GM23338 (cell line): ENCODE data around the gene MGAT3.

Experiments used
- CREB1 ChIP-seq: fragments of 250-450 bp; sonication (Bioruptor Pico); IDR thresholded peaks from 2 replicates; pipeline ENCODE4 v1.5.0; 2020; ENCODE audit warnings: low read depth, mild to moderate bottlenecking, moderate library complexity
- EZH2 ChIP-seq: fragments of 200-600 bp; sonication (generic); IDR thresholded peaks from one replicate; pipeline ENCODE4 v1.8.0; 2017; ENCODE audit warnings: antibody characterized with exemption, mild to moderate bottlenecking, low read depth; ENCODE audit not compliant: unreplicated experiment
- EZH2phosphoT487 ChIP-seq: fragments of 200-600 bp; sonication (generic); IDR thresholded peaks from one replicate; pipeline ENCODE4 v1.8.1; 2018; ENCODE audit warnings: antibody characterized with exemption; ENCODE audit not compliant: unreplicated experiment
- JUNB ChIP-seq: IDR thresholded peaks from one replicate; pipeline ENCODE4 v1.6.1; 2016; ENCODE audit warnings: antibody characterized with exemption; ENCODE audit not compliant: unreplicated experiment
- NANOG ChIP-seq: IDR thresholded peaks from 2 replicates; pipeline ENCODE4 v1.6.1; 2016; ENCODE audit warnings: antibody characterized with exemption, borderline replicate concordance
- POLR2AphosphoS5 ChIP-seq: IDR thresholded peaks from 2 replicates; pipeline ENCODE4 v1.6.1; 2016; ENCODE audit warnings: antibody characterized with exemption, low read depth
- STAT1 ChIP-seq: IDR thresholded peaks from one replicate; pipeline ENCODE4 v1.6.1; 2016; ENCODE audit warnings: antibody characterized with exemption; ENCODE audit not compliant: unreplicated experiment
- ZNF114 ChIP-seq: fragments of 250-450 bp; sonication (Bioruptor Pico); IDR thresholded peaks from 2 replicates; pipeline ENCODE4 v1.5.0; 2020; ENCODE audit warnings: mild to moderate bottlenecking, moderate library complexity
- ZNF331 ChIP-seq: fragments of 250-450 bp; sonication (Bioruptor Pico); IDR thresholded peaks from 2 replicates; pipeline ENCODE4 v1.5.0; 2020; ENCODE audit warnings: low read depth, mild to moderate bottlenecking, moderate library complexity
- TF ChIP-seq, protein P1 (sequence below), 2 experiments: fragments of 200-600 bp in 1 of 2; sonication (generic) in 1 of 2; conservative IDR thresholded peaks; 2 replicates each; pipeline versions ENCODE4 v1.5.1 to v1.6.1; 2016 to 2017; ENCODE audit warnings: antibody characterized with exemption in 2 of 2, low read depth in 2 of 2, mild to moderate bottlenecking in 2 of 2, moderate library complexity in 1 of 2
- TF ChIP-seq, protein P2 (sequence below): IDR thresholded peaks from one replicate; pipeline ENCODE4 v1.6.1; 2018; ENCODE audit warnings: antibody characterized with exemption; ENCODE audit not compliant: unreplicated experiment
- TF ChIP-seq, protein P3 (sequence below): fragments of 250-450 bp; sonication (Bioruptor Pico); IDR thresholded peaks from 2 replicates; pipeline ENCODE4 v1.5.0; 2020; ENCODE audit warnings: mild to moderate bottlenecking, moderate library complexity
- TF ChIP-seq, protein P4 (sequence below): IDR thresholded peaks from 2 replicates; pipeline ENCODE4 v1.6.1; 2016; ENCODE audit warnings: antibody characterized with exemption

DNA sequence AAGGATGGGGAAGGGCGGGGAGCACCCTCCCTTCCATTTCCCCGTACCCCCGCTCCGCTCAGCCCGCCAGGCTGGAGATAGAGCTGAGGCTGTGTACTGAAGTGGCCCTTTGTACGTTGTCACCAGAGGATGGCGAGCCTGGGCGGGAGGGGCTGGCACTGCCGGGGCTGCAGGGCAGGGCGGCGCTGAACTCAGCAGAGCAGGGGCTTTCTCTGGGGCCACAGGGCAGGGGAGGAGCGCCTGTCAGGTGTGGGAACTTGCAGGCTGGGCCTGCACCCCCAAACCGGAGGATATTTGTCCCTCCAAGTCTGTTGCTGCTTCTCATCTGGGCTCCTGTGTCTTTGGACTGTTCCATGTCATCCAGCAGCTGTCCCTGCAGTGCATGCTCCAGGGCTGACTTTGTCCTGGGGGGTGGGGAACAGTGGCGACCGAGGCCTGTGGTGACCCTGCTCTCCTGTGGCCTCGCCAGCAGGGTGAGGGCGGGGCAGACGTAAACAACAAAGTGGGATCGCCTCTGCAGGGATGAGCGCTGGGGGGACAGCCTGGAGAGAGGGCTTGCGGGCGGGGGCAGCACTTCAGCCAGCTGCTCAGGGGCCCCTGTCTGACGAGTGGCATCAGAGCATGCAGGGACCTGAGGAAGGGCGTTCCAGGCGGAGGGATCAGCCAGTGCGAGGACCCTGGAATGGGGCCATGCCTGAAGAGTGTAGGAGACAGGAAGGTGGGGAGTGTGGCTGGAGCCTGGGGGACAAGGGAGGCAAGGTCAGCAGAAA lies 13.1 kb downstream of the MGAT3 start:
- TF ChIP-seq, protein P1, sequence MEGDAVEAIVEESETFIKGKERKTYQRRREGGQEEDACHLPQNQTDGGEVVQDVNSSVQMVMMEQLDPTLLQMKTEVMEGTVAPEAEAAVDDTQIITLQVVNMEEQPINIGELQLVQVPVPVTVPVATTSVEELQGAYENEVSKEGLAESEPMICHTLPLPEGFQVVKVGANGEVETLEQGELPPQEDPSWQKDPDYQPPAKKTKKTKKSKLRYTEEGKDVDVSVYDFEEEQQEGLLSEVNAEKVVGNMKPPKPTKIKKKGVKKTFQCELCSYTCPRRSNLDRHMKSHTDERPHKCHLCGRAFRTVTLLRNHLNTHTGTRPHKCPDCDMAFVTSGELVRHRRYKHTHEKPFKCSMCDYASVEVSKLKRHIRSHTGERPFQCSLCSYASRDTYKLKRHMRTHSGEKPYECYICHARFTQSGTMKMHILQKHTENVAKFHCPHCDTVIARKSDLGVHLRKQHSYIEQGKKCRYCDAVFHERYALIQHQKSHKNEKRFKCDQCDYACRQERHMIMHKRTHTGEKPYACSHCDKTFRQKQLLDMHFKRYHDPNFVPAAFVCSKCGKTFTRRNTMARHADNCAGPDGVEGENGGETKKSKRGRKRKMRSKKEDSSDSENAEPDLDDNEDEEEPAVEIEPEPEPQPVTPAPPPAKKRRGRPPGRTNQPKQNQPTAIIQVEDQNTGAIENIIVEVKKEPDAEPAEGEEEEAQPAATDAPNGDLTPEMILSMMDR (conservative IDR thresholded peaks at IDR 0.05; ENCODE audit: low read depth in 2 of 2) = no peak
- TF ChIP-seq POLR2AphosphoS5 (no peak), EZH2 (no peak), JUNB (no peak), CREB1 (CRISPR knock-in tag) (no peak), ZNF114 (CRISPR knock-in tag) (no peak), EZH2phosphoT487 (no peak), NANOG (no peak), ZNF331 (CRISPR knock-in tag) (no peak), STAT1 (no peak)
- TF ChIP-seq, protein P2, sequence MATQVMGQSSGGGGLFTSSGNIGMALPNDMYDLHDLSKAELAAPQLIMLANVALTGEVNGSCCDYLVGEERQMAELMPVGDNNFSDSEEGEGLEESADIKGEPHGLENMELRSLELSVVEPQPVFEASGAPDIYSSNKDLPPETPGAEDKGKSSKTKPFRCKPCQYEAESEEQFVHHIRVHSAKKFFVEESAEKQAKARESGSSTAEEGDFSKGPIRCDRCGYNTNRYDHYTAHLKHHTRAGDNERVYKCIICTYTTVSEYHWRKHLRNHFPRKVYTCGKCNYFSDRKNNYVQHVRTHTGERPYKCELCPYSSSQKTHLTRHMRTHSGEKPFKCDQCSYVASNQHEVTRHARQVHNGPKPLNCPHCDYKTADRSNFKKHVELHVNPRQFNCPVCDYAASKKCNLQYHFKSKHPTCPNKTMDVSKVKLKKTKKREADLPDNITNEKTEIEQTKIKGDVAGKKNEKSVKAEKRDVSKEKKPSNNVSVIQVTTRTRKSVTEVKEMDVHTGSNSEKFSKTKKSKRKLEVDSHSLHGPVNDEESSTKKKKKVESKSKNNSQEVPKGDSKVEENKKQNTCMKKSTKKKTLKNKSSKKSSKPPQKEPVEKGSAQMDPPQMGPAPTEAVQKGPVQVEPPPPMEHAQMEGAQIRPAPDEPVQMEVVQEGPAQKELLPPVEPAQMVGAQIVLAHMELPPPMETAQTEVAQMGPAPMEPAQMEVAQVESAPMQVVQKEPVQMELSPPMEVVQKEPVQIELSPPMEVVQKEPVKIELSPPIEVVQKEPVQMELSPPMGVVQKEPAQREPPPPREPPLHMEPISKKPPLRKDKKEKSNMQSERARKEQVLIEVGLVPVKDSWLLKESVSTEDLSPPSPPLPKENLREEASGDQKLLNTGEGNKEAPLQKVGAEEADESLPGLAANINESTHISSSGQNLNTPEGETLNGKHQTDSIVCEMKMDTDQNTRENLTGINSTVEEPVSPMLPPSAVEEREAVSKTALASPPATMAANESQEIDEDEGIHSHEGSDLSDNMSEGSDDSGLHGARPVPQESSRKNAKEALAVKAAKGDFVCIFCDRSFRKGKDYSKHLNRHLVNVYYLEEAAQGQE = no peak
- TF ChIP-seq, protein P3, sequence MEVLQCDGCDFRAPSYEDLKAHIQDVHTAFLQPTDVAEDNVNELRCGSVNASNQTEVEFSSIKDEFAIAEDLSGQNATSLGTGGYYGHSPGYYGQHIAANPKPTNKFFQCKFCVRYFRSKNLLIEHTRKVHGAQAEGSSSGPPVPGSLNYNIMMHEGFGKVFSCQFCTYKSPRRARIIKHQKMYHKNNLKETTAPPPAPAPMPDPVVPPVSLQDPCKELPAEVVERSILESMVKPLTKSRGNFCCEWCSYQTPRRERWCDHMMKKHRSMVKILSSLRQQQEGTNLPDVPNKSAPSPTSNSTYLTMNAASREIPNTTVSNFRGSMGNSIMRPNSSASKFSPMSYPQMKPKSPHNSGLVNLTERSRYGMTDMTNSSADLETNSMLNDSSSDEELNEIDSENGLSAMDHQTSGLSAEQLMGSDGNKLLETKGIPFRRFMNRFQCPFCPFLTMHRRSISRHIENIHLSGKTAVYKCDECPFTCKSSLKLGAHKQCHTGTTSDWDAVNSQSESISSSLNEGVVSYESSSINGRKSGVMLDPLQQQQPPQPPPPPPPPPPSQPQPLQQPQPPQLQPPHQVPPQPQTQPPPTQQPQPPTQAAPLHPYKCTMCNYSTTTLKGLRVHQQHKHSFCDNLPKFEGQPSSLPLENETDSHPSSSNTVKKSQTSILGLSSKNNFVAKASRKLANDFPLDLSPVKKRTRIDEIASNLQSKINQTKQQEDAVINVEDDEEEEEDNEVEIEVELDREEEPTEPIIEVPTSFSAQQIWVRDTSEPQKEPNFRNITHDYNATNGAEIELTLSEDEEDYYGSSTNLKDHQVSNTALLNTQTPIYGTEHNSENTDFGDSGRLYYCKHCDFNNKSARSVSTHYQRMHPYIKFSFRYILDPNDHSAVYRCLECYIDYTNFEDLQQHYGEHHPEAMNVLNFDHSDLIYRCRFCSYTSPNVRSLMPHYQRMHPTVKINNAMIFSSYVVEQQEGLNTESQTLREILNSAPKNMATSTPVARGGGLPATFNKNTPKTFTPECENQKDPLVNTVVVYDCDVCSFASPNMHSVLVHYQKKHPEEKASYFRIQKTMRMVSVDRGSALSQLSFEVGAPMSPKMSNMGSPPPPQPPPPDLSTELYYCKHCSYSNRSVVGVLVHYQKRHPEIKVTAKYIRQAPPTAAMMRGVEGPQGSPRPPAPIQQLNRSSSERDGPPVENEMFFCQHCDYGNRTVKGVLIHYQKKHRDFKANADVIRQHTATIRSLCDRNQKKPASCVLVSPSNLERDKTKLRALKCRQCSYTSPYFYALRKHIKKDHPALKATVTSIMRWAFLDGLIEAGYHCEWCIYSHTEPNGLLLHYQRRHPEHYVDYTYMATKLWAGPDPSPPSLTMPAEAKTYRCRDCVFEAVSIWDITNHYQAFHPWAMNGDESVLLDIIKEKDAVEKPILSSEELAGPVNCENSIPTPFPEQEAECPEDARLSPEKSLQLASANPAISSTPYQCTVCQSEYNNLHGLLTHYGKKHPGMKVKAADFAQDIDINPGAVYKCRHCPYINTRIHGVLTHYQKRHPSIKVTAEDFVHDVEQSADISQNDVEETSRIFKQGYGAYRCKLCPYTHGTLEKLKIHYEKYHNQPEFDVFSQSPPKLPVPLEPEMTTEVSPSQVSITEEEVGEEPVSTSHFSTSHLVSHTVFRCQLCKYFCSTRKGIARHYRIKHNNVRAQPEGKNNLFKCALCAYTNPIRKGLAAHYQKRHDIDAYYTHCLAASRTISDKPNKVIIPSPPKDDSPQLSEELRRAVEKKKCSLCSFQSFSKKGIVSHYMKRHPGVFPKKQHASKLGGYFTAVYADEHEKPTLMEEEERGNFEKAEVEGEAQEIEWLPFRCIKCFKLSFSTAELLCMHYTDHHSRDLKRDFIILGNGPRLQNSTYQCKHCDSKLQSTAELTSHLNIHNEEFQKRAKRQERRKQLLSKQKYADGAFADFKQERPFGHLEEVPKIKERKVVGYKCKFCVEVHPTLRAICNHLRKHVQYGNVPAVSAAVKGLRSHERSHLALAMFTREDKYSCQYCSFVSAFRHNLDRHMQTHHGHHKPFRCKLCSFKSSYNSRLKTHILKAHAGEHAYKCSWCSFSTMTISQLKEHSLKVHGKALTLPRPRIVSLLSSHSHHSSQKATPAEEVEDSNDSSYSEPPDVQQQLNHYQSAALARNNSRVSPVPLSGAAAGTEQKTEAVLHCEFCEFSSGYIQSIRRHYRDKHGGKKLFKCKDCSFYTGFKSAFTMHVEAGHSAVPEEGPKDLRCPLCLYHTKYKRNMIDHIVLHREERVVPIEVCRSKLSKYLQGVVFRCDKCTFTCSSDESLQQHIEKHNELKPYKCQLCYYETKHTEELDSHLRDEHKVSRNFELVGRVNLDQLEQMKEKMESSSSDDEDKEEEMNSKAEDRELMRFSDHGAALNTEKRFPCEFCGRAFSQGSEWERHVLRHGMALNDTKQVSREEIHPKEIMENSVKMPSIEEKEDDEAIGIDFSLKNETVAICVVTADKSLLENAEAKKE (CRISPR knock-in tag) = no peak
- TF ChIP-seq, protein P4, sequence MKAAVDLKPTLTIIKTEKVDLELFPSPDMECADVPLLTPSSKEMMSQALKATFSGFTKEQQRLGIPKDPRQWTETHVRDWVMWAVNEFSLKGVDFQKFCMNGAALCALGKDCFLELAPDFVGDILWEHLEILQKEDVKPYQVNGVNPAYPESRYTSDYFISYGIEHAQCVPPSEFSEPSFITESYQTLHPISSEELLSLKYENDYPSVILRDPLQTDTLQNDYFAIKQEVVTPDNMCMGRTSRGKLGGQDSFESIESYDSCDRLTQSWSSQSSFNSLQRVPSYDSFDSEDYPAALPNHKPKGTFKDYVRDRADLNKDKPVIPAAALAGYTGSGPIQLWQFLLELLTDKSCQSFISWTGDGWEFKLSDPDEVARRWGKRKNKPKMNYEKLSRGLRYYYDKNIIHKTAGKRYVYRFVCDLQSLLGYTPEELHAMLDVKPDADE = no peak
